Endodermal cell (in vitro differentiated cells): Measurements from ENCODE around the gene TXNRD3. TPM values are rescaled to one million over a fixed set of nuclear protein-coding genes. Genes with fewer than 3 reads are reported as not detected.
A peak's percentile ranks its signal among the peaks of the same experiment; 100 is the strongest.

Source experiments
- DNase-seq: peaks from one replicate; pipeline ENCODE4 v3.0.0-alpha.2; 2017
- H3K27ac ChIP-seq: 2 replicates; pipeline ENCODE4 v1.5.1; 2013; ENCODE audit warnings: mild to moderate bottlenecking, low read depth, low read length, moderate library complexity
- H3K27me3 ChIP-seq: 2 replicates; pipeline ENCODE4 v1.6.1; 2013; ENCODE audit warnings: mild to moderate bottlenecking, low read length, moderate library complexity; ENCODE audit not compliant: insufficient read depth, control insufficient read depth, poor library complexity, severe bottlenecking
- H3K36me3 ChIP-seq: 2 replicates; pipeline ENCODE4 v1.7.0; 2013; ENCODE audit warnings: mild to moderate bottlenecking, low read length, moderate library complexity; ENCODE audit not compliant: control insufficient read depth, insufficient read depth
- H3K4me1 ChIP-seq: one replicate; pipeline ENCODE4 v1.7.0; 2013; ENCODE audit warnings: low read length; ENCODE audit not compliant: control insufficient read depth, insufficient read depth
- H3K4me3 ChIP-seq: 2 replicates; pipeline ENCODE4 v1.5.1; 2013; ENCODE audit warnings: mild to moderate bottlenecking, low read length, moderate library complexity
- H3K9ac ChIP-seq: 2 replicates; pipeline ENCODE4 v1.6.1; 2013; ENCODE audit warnings: mild to moderate bottlenecking, low read length, moderate library complexity; ENCODE audit not compliant: poor library complexity, severe bottlenecking; ENCODE audit errors: extremely low read depth
- H3K9me3 ChIP-seq: 2 replicates; pipeline ENCODE4 v1.6.1; 2013; ENCODE audit warnings: mild to moderate bottlenecking, low read length, moderate library complexity; ENCODE audit not compliant: control insufficient read depth
- H3K27ac Mint-ChIP-seq: 2 replicates; pipeline ENCODE4 v1.8.0; 2020; ENCODE audit warnings: mixed read lengths
- H3K27me3 Mint-ChIP-seq: 2 replicates; pipeline ENCODE4 v1.8.0; 2021; ENCODE audit warnings: mild to moderate bottlenecking, mixed read lengths; ENCODE audit not compliant: insufficient read depth
- H3K36me3 Mint-ChIP-seq: 2 replicates; pipeline ENCODE4 v1.8.0; 2020; ENCODE audit warnings: low read depth, mixed read lengths
- H3K4me1 Mint-ChIP-seq: 2 replicates; pipeline ENCODE4 v1.8.0; 2020; ENCODE audit warnings: mixed read lengths
- H3K4me3 Mint-ChIP-seq: 2 replicates; pipeline ENCODE4 v1.8.0; 2020; ENCODE audit warnings: mild to moderate bottlenecking, moderate library complexity, mixed read lengths
- H3K9me3 Mint-ChIP-seq: 2 replicates; pipeline ENCODE4 v1.8.0; 2020; ENCODE audit warnings: mild to moderate bottlenecking, mixed read lengths
- CTCF ChIP-seq: fragments of 200-600 bp; sonication (generic); conservative IDR thresholded peaks from 2 replicates; pipeline ENCODE4 v1.5.0; 2021; ENCODE audit warnings: antibody characterized with exemption, mild to moderate bottlenecking
- WGBS, 2 experiments: methylation state at CpG; one replicate each; pipeline versions ENCODE4 v1.1.5 to v1.1.7; 2013; ENCODE audit warnings: missing lambda C conversion rate in 2 of 2, mixed read lengths in 1 of 2; ENCODE audit not compliant: insufficient coverage in 1 of 2, insufficient read length in 1 of 2; 5-methylcytosine and 5-hydroxymethylcytosine counted together
- total RNA-seq, 2 donors: library from RNA; stranded (reverse); fragmentation: NEBNext Ultra II Directional in 1 of 2; extraction: Animal tissue kit (Norgen Biotek cat#: 25700) in 1 of 2; gene quantifications; 2 replicates in 1 of 2; 3 replicates in 1 of 2; pipeline ENCODE4 v1.2.1, GENCODE V29; 2021

Gene TXNRD3
- total RNA-seq, 2 donors from 2014 or later: 13.1 to 18.1 TPM

- 88 to 90% methylated on average over 6 to 7 of the region's 7 CpGs for WGBS, 2 experiments
- H3K27ac ChIP-seq: no peak overlapping the region
- H3K4me3 ChIP-seq: no peak overlapping the region
- H3K9me3 ChIP-seq: no peaks in the 10 kb centered on the region
- H3K36me3 Mint-ChIP-seq: no peaks in the 10 kb centered on the region
- no peaks in the 10 kb centered on the region for H3K4me1 Mint-ChIP-seq
- H3K4me3 Mint-ChIP-seq: no peak overlapping the region
- H3K27me3 Mint-ChIP-seq: peaks cover 51% of the 10 kb centered on the region
- no peaks in the 10 kb centered on the region for H3K36me3 ChIP-seq
- H3K27me3 ChIP-seq: peaks cover 43% of the 10 kb centered on the region
- H3K9me3 Mint-ChIP-seq: peaks cover 7% of the 10 kb centered on the region
- no peak overlapping the region for H3K27ac Mint-ChIP-seq
- H3K4me1 ChIP-seq: no peaks in the 10 kb centered on the region
- H3K9ac ChIP-seq: no peak overlapping the region
- peak; percentile 34 for DNase-seq
- TF ChIP-seq CTCF: no peak
Observed at GRCh38 chr3:126676919-126677705, 22.2 kb upstream of the TXNRD3 start.

GRCh38 chr3:126672741-126673140 is 17.8 kb upstream of the TXNRD3 start:
- H3K4me3 Mint-ChIP-seq: no peak overlapping the region
- peaks cover 7% of the 10 kb centered on the region for H3K9me3 Mint-ChIP-seq
- DNase-seq: no peak
- H3K4me3 ChIP-seq: no peak overlapping the region
- no peak overlapping the region for H3K27ac Mint-ChIP-seq
- H3K27ac ChIP-seq: no peak overlapping the region
- no peaks in the 10 kb centered on the region for H3K36me3 Mint-ChIP-seq
- H3K4me1 Mint-ChIP-seq: no peaks in the 10 kb centered on the region
- no peaks in the 10 kb centered on the region for H3K4me1 ChIP-seq
- H3K36me3 ChIP-seq: no peaks in the 10 kb centered on the region
- no peak overlapping the region for H3K9ac ChIP-seq
- H3K27me3 Mint-ChIP-seq: peaks cover 15% of the 10 kb centered on the region
- WGBS, 2 experiments: 92 to 93% methylated on average over 6 of the region's 6 CpGs
- no peaks in the 10 kb centered on the region for H3K9me3 ChIP-seq
- H3K27me3 ChIP-seq: peaks cover 16% of the 10 kb centered on the region
- no peak for TF ChIP-seq CTCF

GRCh38 chr3:126672340-126672739 is 17.4 kb upstream of the TXNRD3 start:
- Mint-ChIP-seq H3K36me3 (no peaks in the 10 kb centered on the region), H3K4me3 (no peak overlapping the region), H3K9me3 (peaks cover 7% of the 10 kb centered on the region), H3K27me3 (peaks cover 11% of the 10 kb centered on the region), H3K27ac (no peak overlapping the region), H3K4me1 (no peaks in the 10 kb centered on the region)
- DNase-seq: peak; percentile 19
- H3K4me3 ChIP-seq: no peak overlapping the region
- no peak for TF ChIP-seq CTCF
- no peak overlapping the region for H3K27ac ChIP-seq
- no peaks in the 10 kb centered on the region for H3K36me3 ChIP-seq
- no peak overlapping the region for H3K9ac ChIP-seq
- H3K27me3 ChIP-seq: peaks cover 12% of the 10 kb centered on the region
- no peaks in the 10 kb centered on the region for H3K9me3 ChIP-seq
- 92 to 97% methylated on average over 4 to 7 of the region's 7 CpGs for WGBS, 2 experiments
- H3K4me1 ChIP-seq: no peaks in the 10 kb centered on the region
